Measurements from ENCODE around the gene ZBTB25.
"Not testable (repeated sequence)": the region's sequence is repeated elsewhere in the genome, so short reads cannot be mapped to it uniquely, and the experiment has no call there.

The ZBTB25 gene

GRCh38 chr14:64503434-64504309 is at the start of gene ZBTB25:
Gene ZBTB25 (minus strand): TSS chr14:64503838. CDS start chr14:64490533, 13,305 bp downstream.
- peak; percentile 73 for DNase-seq

DNA sequence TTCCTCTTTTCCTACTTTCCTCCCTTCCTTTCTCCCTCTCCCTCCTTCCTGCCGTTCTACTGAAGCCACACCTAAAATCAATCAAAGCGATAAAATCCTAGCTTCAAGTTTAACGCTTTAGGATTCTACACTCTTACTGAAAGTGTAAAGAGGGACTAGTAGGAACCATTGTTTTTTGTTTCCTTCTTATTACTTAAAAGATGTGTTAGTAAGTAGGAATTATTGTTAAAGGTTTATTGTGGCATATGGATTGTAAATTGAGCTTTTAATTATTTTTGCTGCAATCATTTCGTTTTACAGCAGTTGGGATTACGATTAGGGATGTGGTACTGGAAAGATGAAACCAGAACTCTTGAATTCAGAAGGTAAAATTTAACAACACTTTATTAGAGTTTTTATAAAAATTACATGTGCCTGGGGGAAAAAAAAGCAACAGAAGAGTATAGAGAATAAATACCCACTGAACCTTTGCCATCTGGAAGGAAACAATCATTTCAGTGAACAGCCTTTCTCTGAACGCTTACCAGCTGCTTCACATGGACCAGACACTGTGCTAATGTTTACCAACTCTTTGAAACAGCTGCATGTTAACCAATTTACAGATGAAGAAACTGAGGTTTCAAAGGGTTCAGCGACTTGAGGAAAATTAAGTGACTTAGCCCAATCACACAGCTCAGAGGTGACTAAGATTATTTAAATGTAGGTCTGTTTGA is 47.1 kb upstream of the ZBTB25 start:
- no peak for DNase-seq

DNA sequence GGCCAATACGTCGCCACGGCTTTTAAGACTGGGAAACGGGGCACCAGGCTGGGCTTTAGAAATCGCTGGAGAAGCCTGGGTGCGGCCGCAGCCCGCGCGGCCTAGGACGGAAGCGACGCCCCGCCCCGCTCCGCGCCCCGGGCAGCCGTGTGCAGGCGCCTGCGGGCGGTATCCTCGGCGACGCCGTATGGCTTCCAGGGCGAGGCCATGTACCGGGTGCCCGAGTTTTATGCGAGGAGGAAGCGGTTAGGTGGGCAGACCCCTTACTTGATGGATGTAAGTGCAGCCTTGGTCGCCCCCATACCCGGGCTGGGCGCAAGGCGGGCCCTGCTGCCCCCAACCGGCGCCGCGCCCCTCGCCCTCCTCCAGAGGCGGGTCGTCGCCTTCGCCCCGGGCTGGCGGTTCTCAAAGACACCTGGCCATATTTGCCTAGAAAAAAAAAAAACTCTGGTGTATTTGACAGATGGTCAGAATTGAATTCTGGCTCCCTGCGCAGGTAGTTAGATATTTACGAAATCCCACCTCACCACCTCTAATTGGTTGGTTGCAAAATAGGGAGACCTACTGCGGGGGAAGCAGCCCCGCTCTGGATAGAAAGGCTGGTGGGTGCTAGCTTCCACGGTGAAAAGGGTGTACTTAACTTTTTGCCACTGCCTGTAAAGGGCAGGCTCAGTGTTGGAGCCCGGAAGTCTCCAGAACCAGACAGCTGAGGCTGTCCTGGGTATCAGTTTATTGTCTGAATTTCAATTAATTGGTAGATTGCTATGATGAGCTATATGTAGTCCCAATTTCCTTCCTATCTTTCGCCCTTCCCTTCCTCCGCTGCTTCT is 46.4 kb upstream of the ZBTB25 start, which contains the start of gene PPP1R36:
Gene PPP1R36 (plus strand): TSS at position 171 of the 830 bp plus-strand sequence. CDS start 37 bp downstream, at position 208.
- DNase-seq = no peak

- DNase-seq = no peak
Observed at GRCh38 chr14:64549016-64549415, 45.4 kb upstream of the ZBTB25 start.

GRCh38 chr14:64544607-64545312 is 41.1 kb upstream of the ZBTB25 start:
- DNase-seq = no peak

GRCh38 chr14:64542836-64543201 is 39.2 kb upstream of the ZBTB25 start:
- no peak for DNase-seq

DNA sequence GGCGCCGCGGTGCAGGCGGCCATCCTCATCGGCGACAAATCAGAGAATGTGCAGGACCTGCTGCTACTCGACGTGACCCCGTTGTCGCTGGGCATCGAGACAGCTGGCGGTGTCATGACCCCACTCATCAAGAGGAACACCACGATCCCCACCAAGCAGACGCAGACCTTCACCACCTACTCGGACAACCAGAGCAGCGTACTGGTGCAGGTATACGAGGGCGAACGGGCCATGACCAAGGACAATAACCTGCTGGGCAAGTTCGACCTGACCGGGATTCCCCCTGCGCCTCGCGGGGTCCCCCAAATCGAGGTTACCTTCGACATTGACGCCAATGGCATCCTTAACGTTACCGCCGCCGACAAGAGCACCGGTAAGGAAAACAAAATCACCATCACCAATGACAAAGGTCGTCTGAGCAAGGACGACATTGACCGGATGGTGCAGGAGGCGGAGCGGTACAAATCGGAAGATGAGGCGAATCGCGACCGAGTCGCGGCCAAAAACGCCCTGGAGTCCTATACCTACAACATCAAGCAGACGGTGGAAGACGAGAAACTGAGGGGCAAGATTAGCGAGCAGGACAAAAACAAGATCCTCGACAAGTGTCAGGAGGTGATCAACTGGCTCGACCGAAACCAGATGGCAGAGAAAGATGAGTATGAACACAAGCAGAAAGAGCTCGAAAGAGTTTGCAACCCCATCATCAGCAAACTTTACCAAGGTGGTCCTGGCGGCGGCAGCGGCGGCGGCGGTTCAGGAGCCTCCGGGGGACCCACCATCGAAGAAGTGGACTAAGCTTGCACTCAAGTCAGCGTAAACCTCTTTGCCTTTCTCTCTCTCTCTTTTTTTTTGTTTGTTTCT is 38.6 kb upstream of the ZBTB25 start:
- no peak for DNase-seq

DNA sequence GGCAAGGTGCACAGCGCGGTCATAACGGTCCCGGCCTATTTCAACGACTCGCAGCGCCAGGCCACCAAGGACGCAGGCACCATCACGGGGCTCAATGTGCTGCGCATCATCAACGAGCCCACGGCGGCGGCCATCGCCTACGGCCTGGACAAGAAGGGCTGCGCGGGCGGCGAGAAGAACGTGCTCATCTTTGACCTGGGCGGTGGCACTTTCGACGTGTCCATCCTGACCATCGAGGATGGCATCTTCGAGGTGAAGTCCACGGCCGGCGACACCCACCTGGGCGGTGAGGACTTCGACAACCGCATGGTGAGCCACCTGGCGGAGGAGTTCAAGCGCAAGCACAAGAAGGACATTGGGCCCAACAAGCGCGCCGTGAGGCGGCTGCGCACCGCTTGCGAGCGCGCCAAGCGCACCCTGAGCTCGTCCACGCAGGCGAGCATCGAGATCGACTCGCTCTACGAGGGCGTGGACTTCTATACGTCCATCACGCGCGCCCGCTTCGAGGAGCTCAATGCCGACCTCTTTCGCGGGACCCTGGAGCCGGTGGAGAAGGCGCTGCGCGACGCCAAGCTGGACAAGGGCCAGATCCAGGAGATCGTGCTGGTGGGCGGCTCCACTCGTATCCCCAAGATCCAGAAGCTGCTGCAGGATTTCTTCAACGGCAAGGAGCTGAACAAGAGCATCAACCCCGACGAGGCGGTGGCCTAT is 37.8 kb upstream of the ZBTB25 start:
- no peak for DNase-seq

- DNase-seq = peak; percentile 99
Observed at GRCh38 chr14:64540208-64541202, 36.9 kb upstream of the ZBTB25 start, which contains the start of gene HSPA2. Gene HSPA2 (plus strand): TSS chr14:64540741. CDS start chr14:64540850, 109 bp downstream.

DNA sequence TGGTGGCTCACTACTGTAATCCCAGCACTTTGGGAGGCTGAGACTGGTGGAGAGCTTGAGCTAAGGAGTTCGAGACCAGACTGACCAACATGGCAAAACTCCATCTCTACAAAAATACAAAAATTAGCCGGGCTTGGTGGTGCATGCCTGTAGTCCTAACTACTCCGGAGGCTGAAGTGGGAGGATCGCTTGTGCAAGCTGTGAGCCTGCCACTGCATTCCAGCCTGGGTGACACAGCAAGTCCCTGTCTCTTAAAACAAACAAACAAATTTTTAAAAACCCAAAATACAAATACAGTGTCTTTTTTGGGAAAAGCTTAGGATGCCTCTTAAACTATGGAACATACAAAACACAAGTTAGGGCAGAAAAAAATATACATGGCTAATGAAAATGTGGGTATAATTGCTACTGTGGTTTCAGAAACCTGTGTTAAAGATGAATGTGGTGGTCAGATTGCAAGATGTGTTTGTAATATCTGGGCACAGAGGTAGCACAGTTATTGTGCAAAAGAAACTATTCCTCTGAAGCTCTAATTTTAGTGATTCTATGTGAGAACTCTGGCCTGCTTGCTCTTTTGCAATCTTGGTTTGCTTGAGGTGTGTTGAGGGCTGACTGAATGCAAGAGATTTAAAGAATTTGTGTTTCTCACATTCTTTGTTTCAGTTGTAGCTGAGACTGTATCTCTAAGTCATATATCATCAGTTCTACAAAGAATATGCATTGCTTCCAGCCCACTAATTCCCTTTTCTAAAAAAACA is 33.0 kb upstream of the ZBTB25 start:
- DNase-seq = peak; percentile 38

- no peak for DNase-seq
Observed at GRCh38 chr14:64531567-64531966, 27.9 kb upstream of the ZBTB25 start.

DNA sequence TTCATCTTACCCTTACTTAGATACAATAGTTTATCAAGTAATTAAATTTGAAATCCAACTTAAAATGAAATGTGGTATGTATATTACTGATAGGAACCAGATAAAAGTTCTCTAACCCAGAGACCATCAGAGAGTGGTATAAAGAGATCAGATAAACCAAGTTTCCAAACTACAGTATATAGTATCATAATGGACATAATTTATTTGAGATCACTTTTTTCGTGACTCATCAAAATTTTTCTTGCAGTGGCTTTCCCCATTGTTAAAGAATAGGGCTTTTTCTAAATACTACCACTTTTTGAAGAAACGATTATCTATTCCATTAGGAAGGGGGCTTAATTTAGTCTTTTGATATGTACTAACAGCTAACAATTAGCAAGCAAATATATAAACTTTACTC is 21.7 kb upstream of the ZBTB25 start:
- no peak for DNase-seq

- no peak for DNase-seq
Observed at GRCh38 chr14:64522591-64523355, 19.1 kb upstream of the ZBTB25 start.

DNA sequence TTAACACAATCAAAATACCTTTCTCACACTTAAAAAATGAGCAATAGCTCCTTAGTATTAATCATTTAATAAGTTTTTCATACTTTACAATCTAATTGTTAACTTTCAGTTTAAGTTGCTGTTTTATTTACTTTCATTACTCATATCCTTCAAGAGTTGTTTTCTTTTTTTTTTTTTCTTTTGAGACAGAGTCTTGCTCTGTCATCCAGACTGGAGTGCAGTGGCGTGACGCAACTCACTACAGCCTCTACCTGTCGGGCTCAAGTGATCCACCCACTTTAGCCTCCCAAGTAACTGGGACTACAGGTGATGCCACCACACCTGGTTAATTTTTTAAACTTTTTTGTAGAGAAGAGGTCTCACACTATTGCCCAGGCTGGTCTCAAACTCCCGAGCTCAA is 17.1 kb upstream of the ZBTB25 start:
- no peak for DNase-seq

- no peak for DNase-seq
Observed at GRCh38 chr14:64518229-64518628, 14.6 kb upstream of the ZBTB25 start.

- not testable (repeated sequence) for DNase-seq
Observed at GRCh38 chr14:64517667-64518066, 14.0 kb upstream of the ZBTB25 start.

- no peak for DNase-seq
Observed at GRCh38 chr14:64516969-64517368, 13.3 kb upstream of the ZBTB25 start.

DNA sequence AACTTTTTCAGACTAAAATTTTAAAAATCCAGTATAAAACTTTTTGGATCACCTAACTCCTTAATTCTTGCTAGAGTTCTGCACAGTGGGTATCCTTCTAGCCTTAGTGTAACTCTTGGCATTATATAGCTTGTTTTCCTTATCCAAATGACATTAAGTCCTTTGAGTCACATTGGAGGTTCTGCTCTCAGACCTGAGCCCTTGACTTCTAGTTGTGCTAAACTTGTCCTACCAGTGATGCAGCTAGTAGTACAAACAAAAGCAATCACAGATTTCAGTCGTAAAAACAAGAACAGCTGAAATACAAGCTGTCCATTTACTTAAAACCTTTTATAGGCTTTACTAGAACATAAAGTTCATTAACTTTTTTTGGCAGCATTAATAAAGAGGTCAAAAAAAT is 11.4 kb upstream of the ZBTB25 start:
- DNase-seq = no peak

Measured in kidney glomerular epithelial cell (primary cell).